Keratinocyte (primary cell): ENCODE data around the gene PVALB. TPM values are rescaled to one million over a fixed set of nuclear protein-coding genes. Genes with fewer than 3 reads are reported as not detected.
A peak's percentile ranks its signal among the peaks of the same experiment; 100 is the strongest.

Source experiments
- DNase-seq: peaks from one replicate; pipeline ENCODE4 v3.0.0-alpha.2; 2011; ENCODE audit warnings: low read depth, missing footprints, low spot score
- FAIRE-seq: peaks from 2 replicates; lab custom pipeline; 2011; peaks lifted over from hg19 to GRCh38; lab: Jason Lieb, UNC
- H2AFZ ChIP-seq: 2 replicates; pipeline ENCODE4 v1.6.0; 2012; ENCODE audit warnings: low read length, control low read depth, inconsistent platforms; ENCODE audit not compliant: control insufficient read depth
- H3K27ac ChIP-seq: 2 replicates; pipeline ENCODE4 v1.5.1; 2011; ENCODE audit warnings: low read length; ENCODE audit not compliant: control insufficient read depth, insufficient read depth
- H3K27me3 ChIP-seq: 3 replicates; pipeline ENCODE4 v1.6.0; 2011; ENCODE audit warnings: low read length; ENCODE audit not compliant: control insufficient read depth, insufficient read depth; ENCODE audit errors: extremely low read depth
- H3K36me3 ChIP-seq, 2 experiments: 2 replicates in 1 of 2; 3 replicates in 1 of 2; pipeline ENCODE4 v1.5.1; 2011; ENCODE audit warnings: low read length in 2 of 2, mild to moderate bottlenecking in 1 of 2; ENCODE audit not compliant: control insufficient read depth in 2 of 2, insufficient read depth in 2 of 2; ENCODE audit errors: extremely low read depth in 1 of 2
- H3K4me1 ChIP-seq: 3 replicates; pipeline ENCODE4 v1.5.1; 2011; ENCODE audit warnings: low read length; ENCODE audit not compliant: control insufficient read depth, insufficient read depth; ENCODE audit errors: extremely low read depth
- H3K4me2 ChIP-seq: 3 replicates; pipeline ENCODE4 v1.6.0; 2011; ENCODE audit warnings: low read depth, low read length; ENCODE audit not compliant: control insufficient read depth, insufficient read depth; ENCODE audit errors: extremely low read depth
- H3K4me3 ChIP-seq, 3 experiments: fragments of 200-600 bp in 1 of 3; sonication (generic) in 1 of 3; 2 replicates in 2 of 3; 3 replicates in 1 of 3; pipeline ENCODE4 v1.5.1; 2011 to 2016; ENCODE audit warnings: low read length in 3 of 3, mild to moderate bottlenecking in 3 of 3, control low read depth in 2 of 3, inconsistent platforms in 1 of 3, low read depth in 1 of 3, mixed read lengths in 1 of 3, mixed run types in 1 of 3, moderate library complexity in 1 of 3; ENCODE audit not compliant: control insufficient read depth in 2 of 3, insufficient read depth in 2 of 3; ENCODE audit errors: extremely low read depth in 1 of 3
- H3K79me2 ChIP-seq: 2 replicates; pipeline ENCODE4 v1.6.0; 2012; ENCODE audit warnings: low read length; ENCODE audit not compliant: control insufficient read depth, insufficient read depth
- H3K9ac ChIP-seq: 3 replicates; pipeline ENCODE4 v1.6.0; 2011; ENCODE audit warnings: low read length; ENCODE audit not compliant: control insufficient read depth, insufficient read depth; ENCODE audit errors: extremely low read depth
- H3K9me1 ChIP-seq: 3 replicates; pipeline ENCODE4 v1.6.0; 2011; ENCODE audit warnings: low read length; ENCODE audit not compliant: control insufficient read depth, insufficient read depth; ENCODE audit errors: extremely low read depth
- H3K9me3 ChIP-seq: 2 replicates; pipeline ENCODE4 v1.5.1; 2012; ENCODE audit warnings: low read depth, low read length; ENCODE audit not compliant: control insufficient read depth
- H4K20me1 ChIP-seq: 3 replicates; pipeline ENCODE4 v1.6.0; 2011; ENCODE audit warnings: low read length; ENCODE audit not compliant: control insufficient read depth, insufficient read depth; ENCODE audit errors: extremely low read depth
- CTCF ChIP-seq, 3 experiments: IDR thresholded peaks in 1 of 3; conservative IDR thresholded peaks in 1 of 3; optimal IDR thresholded peaks in 1 of 3; 2 replicates in 2 of 3; 3 replicates in 1 of 3; pipeline versions ENCODE3 to v1.5.1; 2011; ENCODE audit warnings: low read length in 3 of 3, mild to moderate bottlenecking in 3 of 3, moderate library complexity in 2 of 3, control low read depth in 1 of 3, inconsistent platforms in 1 of 3; ENCODE audit not compliant: insufficient read depth in 2 of 3; ENCODE audit errors: extremely low read depth in 1 of 3
- EZH2 ChIP-seq: IDR thresholded peaks from one replicate; pipeline ENCODE4 v1.6.1; 2012; ENCODE audit warnings: inconsistent platforms, mild to moderate bottlenecking, low read length, moderate library complexity
- dilution Hi-C: fragments of 300-500 bp; cut with MboI; formaldehyde crosslinking; loops from one replicate; pipeline ENCODE4 v1.7.0; 2020; ENCODE audit warnings: low sequenced_read_pairs; ENCODE audit not compliant: extremely low pct_ligation_motif_present
- polyA plus RNA-seq, 5 experiments: library from polyadenylated mRNA; depleted of rRNA in 3 of 5; stranded (reverse) in 3 of 5; stranded (forward) in 1 of 5; unstranded in 1 of 5; fragments of >200 nt; gene quantifications; 1 replicate in 1 of 5; 2 replicates in 3 of 5; 3 replicates in 1 of 5; pipeline versions ENCODE4 v1.2.1 to v1.2.3, GENCODE V29; 2011 to 2012; ENCODE audit warnings: missing spikeins in 2 of 5, low read depth in 1 of 5, low replicate concordance in 1 of 5

The PVALB gene
- polyA plus RNA-seq, 1 donor (not counting 4 experiments of a cell fraction or from before 2014, with no cell fraction given) = not detected

GRCh38 chr22:36853407-36854099 lies 36.7 kb upstream of the PVALB start:
- no peak for FAIRE-seq

GRCh38 chr22:36852056-36852973 lies 35.5 kb upstream of the PVALB start:
- TF ChIP-seq EZH2 (no peak), CTCF (optimal IDR thresholded peaks at IDR 0.05 in 1 of 3, IDR thresholded peaks at IDR 0.05 in 1 of 3, conservative IDR thresholded peaks at IDR 0.05 in 1 of 3; ENCODE audit: extremely low read depth in 1 of 3, insufficient read depth in 2 of 3, low read length in 3 of 3) (no peak)
- FAIRE-seq (no peak), DNase-seq (no peak)
- peaks cover 3% of the 10 kb centered on the region for H3K4me1 ChIP-seq
- H3K79me2 ChIP-seq = no peaks in the 10 kb centered on the region
- H3K9me1 ChIP-seq = no peaks in the 10 kb centered on the region
- no peak overlapping the region for H3K27ac ChIP-seq
- no peak overlapping the region for H3K4me2 ChIP-seq
- no peak overlapping the region for H3K9ac ChIP-seq
- H3K36me3 ChIP-seq = no peaks in the 10 kb centered on the region
- dilution Hi-C loops = no loop called here
- no peak overlapping the region for H3K4me3 ChIP-seq
- no peak overlapping the region for H2AFZ ChIP-seq
- no peaks in the 10 kb centered on the region for H3K9me3 ChIP-seq
- no peaks in the 10 kb centered on the region for H4K20me1 ChIP-seq
- H3K27me3 ChIP-seq = peaks cover 13% of the 10 kb centered on the region

More at GRCh38 chr22:36853407-36854099, 36.7 kb upstream of the PVALB start:
- no peak overlapping the region for H3K4me2 ChIP-seq
- H2AFZ ChIP-seq = no peak overlapping the region
- H3K9ac ChIP-seq = no peak overlapping the region
- H3K4me3 ChIP-seq = no peak overlapping the region
- dilution Hi-C loops = no loop called here
- DNase-seq = no peak
- no peaks in the 10 kb centered on the region for H3K79me2 ChIP-seq
- no peaks in the 10 kb centered on the region for H3K9me1 ChIP-seq
- peak; percentile 65 to 82 (median 72) for TF ChIP-seq CTCF (optimal IDR thresholded peaks at IDR 0.05 in 1 of 3, IDR thresholded peaks at IDR 0.05 in 1 of 3, conservative IDR thresholded peaks at IDR 0.05 in 1 of 3; ENCODE audit: extremely low read depth in 1 of 3, insufficient read depth in 2 of 3, low read length in 3 of 3)
- no peak for TF ChIP-seq EZH2
- H3K27ac ChIP-seq = no peak overlapping the region
- H3K4me1 ChIP-seq = peaks cover 3% of the 10 kb centered on the region
- peaks cover 13% of the 10 kb centered on the region for H3K27me3 ChIP-seq
- no peaks in the 10 kb centered on the region for H3K36me3 ChIP-seq
- no peaks in the 10 kb centered on the region for H3K9me3 ChIP-seq
- no peaks in the 10 kb centered on the region for H4K20me1 ChIP-seq
